GM21447 (cell line): ENCODE measurements around the gene SGTA.

Experiments used
- ATAC-seq: cut with Tn5 transposase; IDR thresholded peaks from one replicate; pipeline ENCODE4 v1.9.1; 2021; ENCODE audit not compliant: unreplicated experiment

SGTA gene

GRCh38 chr19:2728783-2729387 lies 54.2 kb downstream of the SGTA start:
- ATAC-seq, result no peak

GRCh38 chr19:2727640-2727944 lies 55.5 kb downstream of the SGTA start:
- no peak for ATAC-seq

- ATAC-seq, result no peak
Measured at GRCh38 chr19:2726904-2727639, 56.0 kb downstream of the SGTA start.

GRCh38 chr19:2726160-2726855 lies 56.8 kb downstream of the SGTA start:
- no peak for ATAC-seq

- no peak for ATAC-seq
Measured at GRCh38 chr19:2724148-2724557, 58.9 kb downstream of the SGTA start.

GRCh38 chr19:2723747-2724146 lies 59.3 kb downstream of the SGTA start:
- ATAC-seq, result no peak

GRCh38 chr19:2723345-2723715 lies 59.7 kb downstream of the SGTA start:
- ATAC-seq, result no peak

GRCh38 chr19:2722541-2723344 lies 60.3 kb downstream of the SGTA start:
- no peak for ATAC-seq

GRCh38 chr19:2721570-2722540 lies 61.2 kb downstream of the SGTA start:
- ATAC-seq, result no peak

- no peak for ATAC-seq
Measured at GRCh38 chr19:2720777-2721569, 62.1 kb downstream of the SGTA start, which contains the start of gene DIRAS1. Gene DIRAS1, minus strand, starts transcription at chr19:2721372. Its CDS starts 3,566 bp downstream, at chr19:2717806.

- no peak for ATAC-seq
Measured at GRCh38 chr19:2719920-2720776, 62.9 kb downstream of the SGTA start.

- no peak for ATAC-seq
Measured at GRCh38 chr19:2719232-2719735, 63.8 kb downstream of the SGTA start.

GRCh38 chr19:2717638-2718541 lies 65.2 kb downstream of the SGTA start:
- ATAC-seq, result no peak

GRCh38 chr19:2716722-2717637 lies 66.1 kb downstream of the SGTA start:
- no peak for ATAC-seq

GRCh38 chr19:2716275-2716650 lies 66.8 kb downstream of the SGTA start:
- no peak for ATAC-seq
